GM23338 (cell line): ENCODE measurements around the gene AHDC1. TPM values are rescaled to one million over a fixed set of nuclear protein-coding genes. Genes with fewer than 3 reads are reported as not detected.

ENCODE experiments used
- ATAC-seq: fragments of 200-7000 bp; cut with Tn5 transposase; 3 replicates; pipeline ENCODE4 v1.9.1; 2020
- DNase-seq: peaks from one replicate; pipeline ENCODE4 v3.0.0-alpha.2; 2015; ENCODE audit warnings: low spot score
- H2AFZ ChIP-seq: fragments of 200-600 bp; sonication (generic); 2 replicates; pipeline ENCODE4 v1.8.0; 2016; ENCODE audit warnings: antibody characterized with exemption, mild to moderate bottlenecking, moderate library complexity
- H3F3A ChIP-seq: fragments of 200-600 bp; sonication (generic); replicated peaks from 2 replicates; pipeline ENCODE4 v1.8.0; 2017; ENCODE audit warnings: antibody characterized with exemption, mixed run types, low read depth
- H3K27ac ChIP-seq: fragments of 200-600 bp; sonication (generic); 2 replicates; pipeline ENCODE4 v1.6.1; 2016; ENCODE audit warnings: low read depth
- H3K27me3 ChIP-seq: fragments of 200-600 bp; sonication (generic); 2 replicates; pipeline ENCODE4 v1.8.0; 2016; ENCODE audit warnings: mild to moderate bottlenecking, mixed run types, moderate library complexity; ENCODE audit not compliant: insufficient read depth
- H3K36me3 ChIP-seq: fragments of 200-600 bp; sonication (generic); 2 replicates; pipeline ENCODE4 v1.8.0; 2016; ENCODE audit warnings: mild to moderate bottlenecking; ENCODE audit not compliant: insufficient read depth
- H3K4me1 ChIP-seq: fragments of 200-600 bp; sonication (generic); 2 replicates; pipeline ENCODE4 v1.8.0; 2016; ENCODE audit warnings: mild to moderate bottlenecking, moderate library complexity; ENCODE audit not compliant: insufficient read depth
- H3K4me2 ChIP-seq: fragments of 200-600 bp; sonication (generic); 2 replicates; pipeline ENCODE4 v1.7.1; 2017; ENCODE audit warnings: mixed run types
- H3K4me3 ChIP-seq: fragments of 200-600 bp; sonication (generic); 2 replicates; pipeline ENCODE4 v1.6.1; 2016; ENCODE audit warnings: mixed run types
- H3K79me2 ChIP-seq: fragments of 200-600 bp; sonication (generic); replicated peaks from 2 replicates; pipeline ENCODE4 v1.8.0; 2017; ENCODE audit warnings: mild to moderate bottlenecking; ENCODE audit not compliant: insufficient read depth
- H3K9me2 ChIP-seq: fragments of 200-600 bp; sonication (generic); 2 replicates; pipeline ENCODE4 v1.8.0; 2017; ENCODE audit not compliant: insufficient read depth
- H4K20me1 ChIP-seq: fragments of 200-600 bp; sonication (generic); replicated peaks from 2 replicates; pipeline ENCODE4 v1.8.0; 2017; ENCODE audit warnings: mild to moderate bottlenecking; ENCODE audit not compliant: insufficient read depth
- H3K27ac Mint-ChIP-seq: 2 replicates; pipeline ENCODE4 v1.8.0; 2020; ENCODE audit warnings: inconsistent platforms, mild to moderate bottlenecking, moderate library complexity, mixed read lengths
- H3K27me3 Mint-ChIP-seq: 3 replicates; pipeline ENCODE4 v1.8.0; 2022; ENCODE audit warnings: low read depth, mild to moderate bottlenecking, moderate library complexity, mixed read lengths, inconsistent platforms; ENCODE audit not compliant: insufficient read depth, poor library complexity
- H3K36me3 Mint-ChIP-seq: 3 replicates; pipeline ENCODE4 v1.8.0; 2021; ENCODE audit warnings: low read depth, mild to moderate bottlenecking, inconsistent platforms, moderate library complexity, mixed read lengths
- H3K4me1 Mint-ChIP-seq: 3 replicates; pipeline ENCODE4 v1.8.0; 2020; ENCODE audit warnings: mild to moderate bottlenecking, inconsistent platforms, mixed read lengths
- H3K4me3 Mint-ChIP-seq: 3 replicates; pipeline ENCODE4 v1.8.0; 2021; ENCODE audit warnings: moderate library complexity, mild to moderate bottlenecking, inconsistent platforms, mixed read lengths
- H3K9me3 Mint-ChIP-seq: 3 replicates; pipeline ENCODE4 v1.8.0; 2020; ENCODE audit warnings: moderate library complexity, mild to moderate bottlenecking, inconsistent platforms, mixed read lengths
- CREB1 ChIP-seq: fragments of 250-450 bp; sonication (Bioruptor Pico); IDR thresholded peaks from 2 replicates; pipeline ENCODE4 v1.5.0; 2020; ENCODE audit warnings: low read depth, mild to moderate bottlenecking, moderate library complexity
- CTCF ChIP-seq, 2 experiments: fragments of 200-600 bp in 1 of 2; sonication (generic) in 1 of 2; conservative IDR thresholded peaks; 2 replicates each; pipeline versions ENCODE4 v1.5.1 to v1.6.1; 2016 to 2017; ENCODE audit warnings: antibody characterized with exemption in 2 of 2, low read depth in 2 of 2, mild to moderate bottlenecking in 2 of 2, moderate library complexity in 1 of 2
- EZH2 ChIP-seq: fragments of 200-600 bp; sonication (generic); IDR thresholded peaks from one replicate; pipeline ENCODE4 v1.8.0; 2017; ENCODE audit warnings: antibody characterized with exemption, mild to moderate bottlenecking, low read depth; ENCODE audit not compliant: unreplicated experiment
- POLR2AphosphoS5 ChIP-seq: IDR thresholded peaks from 2 replicates; pipeline ENCODE4 v1.6.1; 2016; ENCODE audit warnings: antibody characterized with exemption, low read depth
- REST ChIP-seq: IDR thresholded peaks from one replicate; pipeline ENCODE4 v1.6.1; 2018; ENCODE audit warnings: antibody characterized with exemption; ENCODE audit not compliant: unreplicated experiment
- ZNF114 ChIP-seq: fragments of 250-450 bp; sonication (Bioruptor Pico); IDR thresholded peaks from 2 replicates; pipeline ENCODE4 v1.5.0; 2020; ENCODE audit warnings: mild to moderate bottlenecking, moderate library complexity
- ZNF331 ChIP-seq: fragments of 250-450 bp; sonication (Bioruptor Pico); IDR thresholded peaks from 2 replicates; pipeline ENCODE4 v1.5.0; 2020; ENCODE audit warnings: low read depth, mild to moderate bottlenecking, moderate library complexity
- polyA plus RNA-seq: library from polyadenylated mRNA; unstranded; fragments of >200 nt; fragmentation: Nextera tagmentation; extraction: Ambion mirVana; gene quantifications from 2 replicates; pipeline ENCODE4 v1.2.1, GENCODE V29; 2016
- total RNA-seq: library from RNA; depleted of rRNA; stranded (reverse); fragments of >200 nt; shearing (Covaris generic); gene quantifications from 2 replicates; pipeline ENCODE4 v1.2.3, GENCODE V29; 2014
- TF ChIP-seq, protein P1 (sequence below): fragments of 250-450 bp; sonication (Bioruptor Pico); IDR thresholded peaks from 2 replicates; pipeline ENCODE4 v1.5.0; 2020; ENCODE audit warnings: mild to moderate bottlenecking, moderate library complexity

Gene AHDC1
- total and polyA plus RNA-seq, 2 experiments from 2014 or later = 8.3 to 22.2 TPM

DNA sequence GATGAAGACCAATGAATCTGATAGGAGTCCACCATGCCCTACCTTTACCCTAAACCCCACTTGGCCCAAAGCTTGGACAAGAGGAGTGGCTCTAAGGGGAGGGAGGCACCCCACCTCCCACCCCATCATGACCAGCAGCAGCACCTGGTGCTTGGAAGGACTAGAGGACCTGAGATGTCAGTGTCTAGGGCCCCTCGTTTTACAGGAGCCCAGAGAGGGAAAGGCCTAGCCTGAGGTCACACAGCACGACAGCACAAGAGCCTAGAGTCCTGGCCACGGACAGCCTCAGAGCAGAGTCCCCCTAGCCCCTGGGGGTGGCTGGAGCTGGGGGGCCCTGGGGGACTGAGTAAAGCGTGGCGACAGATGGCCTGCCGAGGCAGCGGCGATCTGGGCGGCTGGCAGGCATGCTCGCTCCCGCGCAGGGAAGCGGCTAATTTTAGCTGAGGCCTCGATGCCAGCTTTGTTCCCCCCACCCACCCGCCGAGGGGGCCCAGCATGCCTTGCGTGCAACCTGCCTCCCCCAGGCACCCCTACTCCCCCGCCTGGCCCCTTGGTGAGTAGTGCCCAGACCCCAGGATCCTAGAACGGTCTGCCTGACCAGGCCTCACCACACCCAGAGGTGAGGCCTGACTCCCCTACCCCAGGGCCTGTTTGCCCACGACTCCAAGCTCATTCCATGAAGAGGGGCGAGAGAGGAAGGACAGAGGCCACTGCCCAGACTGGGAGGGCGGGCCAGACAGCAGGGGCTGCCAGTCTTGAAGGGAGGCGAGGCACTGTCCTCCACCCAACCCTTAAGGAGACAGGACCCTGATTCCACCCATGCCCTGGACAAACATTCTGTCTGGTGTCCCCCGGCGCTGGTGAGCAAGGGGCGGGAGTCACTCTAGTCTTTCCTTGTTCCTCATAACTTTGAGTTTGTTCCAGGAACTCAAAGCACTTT, 39.0 kb downstream of the AHDC1 start:
- Histone ChIP-seq H3K4me3 (no peak overlapping the region), H3K79me2 (peaks cover 7% of the 10 kb centered on the region), H3K27me3 (no peaks in the 10 kb centered on the region), H3K36me3 (no peaks in the 10 kb centered on the region), H3K27ac (no peak overlapping the region), H2AFZ (no peak overlapping the region), H3K4me2 (no peak overlapping the region), H3K9me2 (no peaks in the 10 kb centered on the region), H4K20me1 (peaks cover 11% of the 10 kb centered on the region), H3F3A (peaks cover 22% of the 10 kb centered on the region), H3K4me1 (peaks cover 64% of the 10 kb centered on the region)
- H3K36me3 Mint-ChIP-seq = no peaks in the 10 kb centered on the region; the same call in 2 of the 3 replicates
- peaks cover 87% of the 10 kb centered on the region for H3K4me1 Mint-ChIP-seq
- H3K27me3 Mint-ChIP-seq = peaks cover 38% of the 10 kb centered on the region
- H3K4me3 Mint-ChIP-seq = no peak overlapping the region
- H3K27ac Mint-ChIP-seq = no peak overlapping the region; the same call in 1 of the 2 replicates
- TF ChIP-seq, protein P1, sequence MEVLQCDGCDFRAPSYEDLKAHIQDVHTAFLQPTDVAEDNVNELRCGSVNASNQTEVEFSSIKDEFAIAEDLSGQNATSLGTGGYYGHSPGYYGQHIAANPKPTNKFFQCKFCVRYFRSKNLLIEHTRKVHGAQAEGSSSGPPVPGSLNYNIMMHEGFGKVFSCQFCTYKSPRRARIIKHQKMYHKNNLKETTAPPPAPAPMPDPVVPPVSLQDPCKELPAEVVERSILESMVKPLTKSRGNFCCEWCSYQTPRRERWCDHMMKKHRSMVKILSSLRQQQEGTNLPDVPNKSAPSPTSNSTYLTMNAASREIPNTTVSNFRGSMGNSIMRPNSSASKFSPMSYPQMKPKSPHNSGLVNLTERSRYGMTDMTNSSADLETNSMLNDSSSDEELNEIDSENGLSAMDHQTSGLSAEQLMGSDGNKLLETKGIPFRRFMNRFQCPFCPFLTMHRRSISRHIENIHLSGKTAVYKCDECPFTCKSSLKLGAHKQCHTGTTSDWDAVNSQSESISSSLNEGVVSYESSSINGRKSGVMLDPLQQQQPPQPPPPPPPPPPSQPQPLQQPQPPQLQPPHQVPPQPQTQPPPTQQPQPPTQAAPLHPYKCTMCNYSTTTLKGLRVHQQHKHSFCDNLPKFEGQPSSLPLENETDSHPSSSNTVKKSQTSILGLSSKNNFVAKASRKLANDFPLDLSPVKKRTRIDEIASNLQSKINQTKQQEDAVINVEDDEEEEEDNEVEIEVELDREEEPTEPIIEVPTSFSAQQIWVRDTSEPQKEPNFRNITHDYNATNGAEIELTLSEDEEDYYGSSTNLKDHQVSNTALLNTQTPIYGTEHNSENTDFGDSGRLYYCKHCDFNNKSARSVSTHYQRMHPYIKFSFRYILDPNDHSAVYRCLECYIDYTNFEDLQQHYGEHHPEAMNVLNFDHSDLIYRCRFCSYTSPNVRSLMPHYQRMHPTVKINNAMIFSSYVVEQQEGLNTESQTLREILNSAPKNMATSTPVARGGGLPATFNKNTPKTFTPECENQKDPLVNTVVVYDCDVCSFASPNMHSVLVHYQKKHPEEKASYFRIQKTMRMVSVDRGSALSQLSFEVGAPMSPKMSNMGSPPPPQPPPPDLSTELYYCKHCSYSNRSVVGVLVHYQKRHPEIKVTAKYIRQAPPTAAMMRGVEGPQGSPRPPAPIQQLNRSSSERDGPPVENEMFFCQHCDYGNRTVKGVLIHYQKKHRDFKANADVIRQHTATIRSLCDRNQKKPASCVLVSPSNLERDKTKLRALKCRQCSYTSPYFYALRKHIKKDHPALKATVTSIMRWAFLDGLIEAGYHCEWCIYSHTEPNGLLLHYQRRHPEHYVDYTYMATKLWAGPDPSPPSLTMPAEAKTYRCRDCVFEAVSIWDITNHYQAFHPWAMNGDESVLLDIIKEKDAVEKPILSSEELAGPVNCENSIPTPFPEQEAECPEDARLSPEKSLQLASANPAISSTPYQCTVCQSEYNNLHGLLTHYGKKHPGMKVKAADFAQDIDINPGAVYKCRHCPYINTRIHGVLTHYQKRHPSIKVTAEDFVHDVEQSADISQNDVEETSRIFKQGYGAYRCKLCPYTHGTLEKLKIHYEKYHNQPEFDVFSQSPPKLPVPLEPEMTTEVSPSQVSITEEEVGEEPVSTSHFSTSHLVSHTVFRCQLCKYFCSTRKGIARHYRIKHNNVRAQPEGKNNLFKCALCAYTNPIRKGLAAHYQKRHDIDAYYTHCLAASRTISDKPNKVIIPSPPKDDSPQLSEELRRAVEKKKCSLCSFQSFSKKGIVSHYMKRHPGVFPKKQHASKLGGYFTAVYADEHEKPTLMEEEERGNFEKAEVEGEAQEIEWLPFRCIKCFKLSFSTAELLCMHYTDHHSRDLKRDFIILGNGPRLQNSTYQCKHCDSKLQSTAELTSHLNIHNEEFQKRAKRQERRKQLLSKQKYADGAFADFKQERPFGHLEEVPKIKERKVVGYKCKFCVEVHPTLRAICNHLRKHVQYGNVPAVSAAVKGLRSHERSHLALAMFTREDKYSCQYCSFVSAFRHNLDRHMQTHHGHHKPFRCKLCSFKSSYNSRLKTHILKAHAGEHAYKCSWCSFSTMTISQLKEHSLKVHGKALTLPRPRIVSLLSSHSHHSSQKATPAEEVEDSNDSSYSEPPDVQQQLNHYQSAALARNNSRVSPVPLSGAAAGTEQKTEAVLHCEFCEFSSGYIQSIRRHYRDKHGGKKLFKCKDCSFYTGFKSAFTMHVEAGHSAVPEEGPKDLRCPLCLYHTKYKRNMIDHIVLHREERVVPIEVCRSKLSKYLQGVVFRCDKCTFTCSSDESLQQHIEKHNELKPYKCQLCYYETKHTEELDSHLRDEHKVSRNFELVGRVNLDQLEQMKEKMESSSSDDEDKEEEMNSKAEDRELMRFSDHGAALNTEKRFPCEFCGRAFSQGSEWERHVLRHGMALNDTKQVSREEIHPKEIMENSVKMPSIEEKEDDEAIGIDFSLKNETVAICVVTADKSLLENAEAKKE (CRISPR knock-in tag) = no peak
- no peak for TF ChIP-seq CTCF (conservative IDR thresholded peaks at IDR 0.05; ENCODE audit: low read depth in 2 of 2)
- no peak for TF ChIP-seq EZH2
- TF ChIP-seq ZNF114 (CRISPR knock-in tag) = no peak
- TF ChIP-seq REST = no peak
- no peak for TF ChIP-seq ZNF331 (CRISPR knock-in tag)
- no peak for TF ChIP-seq CREB1 (CRISPR knock-in tag)
- no peak for TF ChIP-seq POLR2AphosphoS5
- no peak for ATAC-seq
- no peaks in the 10 kb centered on the region for H3K9me3 Mint-ChIP-seq
- DNase-seq = no peak
